NT2/D1 (cell line): ENCODE data around the gene RNU2-63P.
"Not testable (repeated sequence)": the region's sequence is repeated elsewhere in the genome, so short reads cannot be mapped to it uniquely, and the experiment has no call there.

Source experiments
- SUZ12 ChIP-seq: IDR thresholded peaks from 2 replicates; pipeline ENCODE4 v1.6.1; 2011; ENCODE audit not compliant: insufficient read length, insufficient read depth; ENCODE audit errors: extremely low read depth
- YY1 ChIP-seq: IDR thresholded peaks from 2 replicates; pipeline ENCODE4 v1.6.1; 2011; ENCODE audit not compliant: insufficient read length, insufficient read depth
- ZNF274 ChIP-seq: IDR thresholded peaks from 2 replicates; pipeline ENCODE4 v1.6.1; 2011; ENCODE audit warnings: mild to moderate bottlenecking, low read depth, low read length

GRCh38 chr2:87987473-87987872 lies 28.9 kb downstream of the RNU2-63P start:
- not testable (repeated sequence) for TF ChIP-seq YY1, ZNF274, SUZ12
